AG09309 (cell line): Measurements from ENCODE around the gene HMGXB4.

ENCODE experiments used
- DNase-seq: peaks from one replicate; pipeline ENCODE4 v3.0.0-alpha.2; 2010; ENCODE audit warnings: low read depth
- H3K4me3 ChIP-seq: 2 replicates; pipeline ENCODE4 v1.5.1; 2011; ENCODE audit warnings: mild to moderate bottlenecking, low read depth, low read length, moderate library complexity; ENCODE audit not compliant: control insufficient read depth
- TF ChIP-seq, protein P1 (sequence below): IDR thresholded peaks from 2 replicates; pipeline ENCODE4 v1.5.1; 2011; ENCODE audit warnings: mild to moderate bottlenecking, low read depth, low read length, inconsistent platforms; ENCODE audit not compliant: insufficient read depth, control insufficient read depth; ENCODE audit errors: missing control alignments

HMGXB4 gene

GRCh38 chr22:35329114-35329847 lies 72.0 kb downstream of the HMGXB4 start:
- no peak for DNase-seq
- H3K4me3 ChIP-seq, result no peak overlapping the region
- TF ChIP-seq, protein P1, sequence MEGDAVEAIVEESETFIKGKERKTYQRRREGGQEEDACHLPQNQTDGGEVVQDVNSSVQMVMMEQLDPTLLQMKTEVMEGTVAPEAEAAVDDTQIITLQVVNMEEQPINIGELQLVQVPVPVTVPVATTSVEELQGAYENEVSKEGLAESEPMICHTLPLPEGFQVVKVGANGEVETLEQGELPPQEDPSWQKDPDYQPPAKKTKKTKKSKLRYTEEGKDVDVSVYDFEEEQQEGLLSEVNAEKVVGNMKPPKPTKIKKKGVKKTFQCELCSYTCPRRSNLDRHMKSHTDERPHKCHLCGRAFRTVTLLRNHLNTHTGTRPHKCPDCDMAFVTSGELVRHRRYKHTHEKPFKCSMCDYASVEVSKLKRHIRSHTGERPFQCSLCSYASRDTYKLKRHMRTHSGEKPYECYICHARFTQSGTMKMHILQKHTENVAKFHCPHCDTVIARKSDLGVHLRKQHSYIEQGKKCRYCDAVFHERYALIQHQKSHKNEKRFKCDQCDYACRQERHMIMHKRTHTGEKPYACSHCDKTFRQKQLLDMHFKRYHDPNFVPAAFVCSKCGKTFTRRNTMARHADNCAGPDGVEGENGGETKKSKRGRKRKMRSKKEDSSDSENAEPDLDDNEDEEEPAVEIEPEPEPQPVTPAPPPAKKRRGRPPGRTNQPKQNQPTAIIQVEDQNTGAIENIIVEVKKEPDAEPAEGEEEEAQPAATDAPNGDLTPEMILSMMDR, result no peak

- H3K4me3 ChIP-seq, result no peak overlapping the region
- no peak for DNase-seq
- TF ChIP-seq, protein P1, result no peak
These were observed 73.1 kb downstream of the HMGXB4 start for GRCh38 chr22:35330258-35330861.

DNA sequence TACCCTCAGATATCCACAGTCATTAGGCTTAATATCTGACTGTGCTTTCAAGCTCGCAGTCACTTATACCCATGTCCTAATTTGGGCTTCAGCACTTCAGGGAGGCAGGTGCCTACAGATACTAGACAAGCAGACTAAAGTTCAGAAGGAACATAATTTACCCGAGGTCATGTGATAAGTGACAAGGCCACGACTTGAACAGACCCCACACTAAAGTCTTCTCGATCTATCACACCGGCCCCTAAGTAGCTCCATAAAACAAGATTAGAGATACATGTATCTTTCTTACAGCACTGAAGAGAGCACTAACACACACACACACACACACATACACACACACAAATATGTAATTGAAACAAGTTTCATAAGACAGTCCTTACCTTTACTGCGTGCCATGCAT lies 75.0 kb downstream of the HMGXB4 start:
- DNase-seq, result no peak
- TF ChIP-seq, protein P1, result no peak
- no peak overlapping the region for H3K4me3 ChIP-seq

GRCh38 chr22:35333220-35333619 lies 75.9 kb downstream of the HMGXB4 start:
- H3K4me3 ChIP-seq, result no peak overlapping the region
- TF ChIP-seq, protein P1, result no peak
- DNase-seq, result no peak

GRCh38 chr22:35334004-35334403 lies 76.7 kb downstream of the HMGXB4 start:
- no peak for DNase-seq
- no peak overlapping the region for H3K4me3 ChIP-seq
- TF ChIP-seq, protein P1, result no peak

DNA sequence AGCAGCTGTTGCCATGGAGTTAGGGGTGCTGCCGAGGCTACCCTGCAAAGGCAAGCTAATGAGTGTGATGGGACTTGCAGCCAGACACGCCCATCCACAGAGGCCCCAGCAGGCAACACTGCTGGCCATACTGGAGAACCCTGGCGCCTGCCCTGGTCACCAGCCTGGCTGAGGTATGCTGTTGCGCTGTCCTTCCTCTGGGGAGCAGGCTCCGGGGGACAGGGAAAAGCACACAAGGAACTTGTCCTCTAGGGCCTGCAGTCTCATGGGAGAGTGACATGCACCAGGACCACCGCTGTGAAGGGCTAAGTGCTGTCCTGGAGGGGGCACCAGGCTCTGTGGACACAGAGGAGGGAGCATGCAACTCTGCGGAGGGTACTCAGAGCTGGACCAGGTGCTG lies 78.2 kb downstream of the HMGXB4 start:
- DNase-seq, result no peak
- TF ChIP-seq, protein P1, result no peak
- H3K4me3 ChIP-seq, result no peak overlapping the region
